ENCODE measurements around the gene TRIM67.
"Not testable (repeated sequence)": the region's sequence is repeated elsewhere in the genome, so short reads cannot be mapped to it uniquely, and the experiment has no call there.

GRCh38 chr1:231212301-231212700, 50.4 kb downstream of the TRIM67 start:
- TF ChIP-seq EP300 (conservative IDR thresholded peaks at IDR 0.05; ENCODE audit: poor library complexity, severe bottlenecking); CTCF (IDR thresholded peaks at IDR 0.05; ENCODE audit: poor library complexity, severe bottlenecking): not testable (repeated sequence)

Data from neural cell (in vitro differentiated cells).